Pancreas (tissue), 10 donors: ENCODE data around the gene RGN. TPM values are rescaled to one million over a fixed set of nuclear protein-coding genes. Genes with fewer than 3 reads are reported as not detected.
"Not testable (repeated sequence)": the region's sequence is repeated elsewhere in the genome, so short reads cannot be mapped to it uniquely, and the experiment has no call there.

Source experiments
- ATAC-seq, 4 donors: fragments of 200-7000 bp; cut with Tn5 transposase; one replicate each; pipeline versions ENCODE4 v1.8.0 to v1.9.1; 2020; ENCODE audit warnings: mild to moderate bottlenecking in 4 of 4, moderate library complexity in 4 of 4
- DNase-seq, 6 donors: peaks; one replicate each; pipeline ENCODE4 v3.0.0-alpha.2; 2020
- FAIRE-seq: peaks from 2 replicates; lab custom pipeline; 2012; peaks lifted over from hg19 to GRCh38; lab: Jason Lieb, UNC
- H3K27ac ChIP-seq, 4 donors: fragments of 200-600 bp; sonication (generic); 1 replicate in 3 of 4; 2 replicates in 1 of 4; pipeline versions ENCODE4 v1.5.0 to v1.8.0; 2020
- H3K27me3 ChIP-seq, 4 donors: fragments of 200-600 bp; one replicate each; pipeline ENCODE4 v1.8.0; 2021
- H3K36me3 ChIP-seq, 3 donors: fragments of 200-600 bp; sonication (generic) in 1 of 3; one replicate each; pipeline versions ENCODE4 v1.5.0 to v1.8.0; 2020 to 2021
- H3K4me1 ChIP-seq, 3 donors: fragments of 200-600 bp; one replicate each; pipeline ENCODE4 v1.8.0; 2021
- H3K4me3 ChIP-seq, 4 donors: fragments of 200-600 bp; sonication (generic) in 2 of 4; one replicate each; pipeline versions ENCODE4 v1.5.0 to v1.8.0; 2020 to 2021
- H3K9me3 ChIP-seq, 4 donors: fragments of 200-600 bp; one replicate each; pipeline ENCODE4 v1.8.0; 2021
- CTCF ChIP-seq, 4 donors: fragments of 200-600 bp; sonication (generic) in 3 of 4; IDR thresholded peaks; one replicate each; pipeline versions ENCODE4 v1.5.0 to v1.8.0; 2021; ENCODE audit warnings: antibody characterized with exemption in 4 of 4
- WGBS, 2 donors: extraction: QIAGEN DNeasy Blood & Tissue Kit; methylation state at CpG; one replicate each; pipeline ENCODE4 v1.1.7; 2013; 5-methylcytosine and 5-hydroxymethylcytosine counted together
- intact Hi-C, 3 donors: fragments of 100-400 bp; cut with DNase I; formaldehyde crosslinking; loops; one replicate each; pipeline versions ENCODE4 v1.11.1 to v1.14.2; 2022
- polyA plus RNA-seq, 2 donors: library from polyadenylated mRNA; stranded (reverse); fragments of 200-250 nt; gene quantifications; one replicate each; pipeline ENCODE4 v1.2.3, GENCODE V29; 2013
- total RNA-seq, 6 donors: library from RNA; stranded (reverse); fragmentation: NEBNext Ultra II Directional in 4 of 6; extraction: Animal tissue kit (Norgen Biotek cat#: 25700) in 4 of 6; gene quantifications; one replicate each; pipeline versions ENCODE4 v1.2.1 to v1.2.4, GENCODE V29; 2021 to 2023
- donor health status: healthy with polysubstance abuse.
- donor health status: DM: no; HTN: no; CAD: no; lungs with moderate emphysema.
- donor health status: DM: no; HTN: no; CAD: no.
- donor health status: control.
- donor health status: control.
- donor health status: Bipolar disorder and iron deficiency.
- donor health status: DM: yes; HTN: yes; CAD: no.
- donor health status: DM: no; HTN: no; CAD: no.
- donor health status: DM: no; HTN: no; CAD: no.
- donor health status: DM: yes; HTN: yes; CAD: no.

RGN gene
- total and polyA plus RNA-seq, 8 donors = 11.2 to 32.1 (median 20.7) TPM

- intact Hi-C loops = no loop called here
- no peaks in the 10 kb centered on the region for H3K9me3 ChIP-seq
- FAIRE-seq (no peak), DNase-seq (no peak), ATAC-seq (no peak)
- TF ChIP-seq CTCF (IDR thresholded peaks at IDR 0.05) = no peak
- no peak overlapping the region for H3K4me3 ChIP-seq
- WGBS, 2 donors = 59 to 61% methylated on average over 4 of the region's 4 CpGs
- no peaks in the 10 kb centered on the region for H3K4me1 ChIP-seq
- H3K36me3 ChIP-seq = no peaks in the 10 kb centered on the region
- H3K27ac ChIP-seq = no peak overlapping the region
- peaks cover 0 to 6% (median 0%) of the 10 kb centered on the region in 4 donors for H3K27me3 ChIP-seq
These were observed 18.8 kb downstream of the RGN start for GRCh38 chrX:47097018-47097417.

- 79 to 94% methylated on average over 2 of the region's 2 CpGs for WGBS, 2 donors
- FAIRE-seq = peak; percentile 34
- no peak overlapping the region for H3K27ac ChIP-seq
- H3K4me1 ChIP-seq = no peaks in the 10 kb centered on the region
- peaks cover 0 to 6% (median 0%) of the 10 kb centered on the region in 4 donors for H3K27me3 ChIP-seq
- intact Hi-C loops = no loop called here
- H3K36me3 ChIP-seq = no peaks in the 10 kb centered on the region
- TF ChIP-seq CTCF (IDR thresholded peaks at IDR 0.05) = no peak
- no peak overlapping the region for H3K4me3 ChIP-seq
- no peaks in the 10 kb centered on the region for H3K9me3 ChIP-seq
- no peak for DNase-seq
- no peak for ATAC-seq
These were observed 20.3 kb downstream of the RGN start for GRCh38 chrX:47098338-47099094.

- no peaks in the 10 kb centered on the region for H3K4me1 ChIP-seq
These were observed 23.0 kb downstream of the RGN start for GRCh38 chrX:47101206-47101605.

GRCh38 chrX:47110936-47111615 is 32.8 kb downstream of the RGN start:
- ATAC-seq, FAIRE-seq, H3K36me3 ChIP-seq, H3K9me3 ChIP-seq, H3K27ac ChIP-seq, intact Hi-C loops, H3K27me3 ChIP-seq, H3K4me3 ChIP-seq, H3K4me1 ChIP-seq: not testable (repeated sequence)
- peak in 1 of 6 donors; percentile 75 for DNase-seq
- 93 to 96% methylated on average over 37 of the region's 40 CpGs for whole genome bisulfite sequencing, 2 donors

More at GRCh38 chrX:47101206-47101605, 23.0 kb downstream of the RGN start:
- no peak for TF ChIP-seq CTCF (IDR thresholded peaks at IDR 0.05)
- 59 to 86% methylated on average over 4 of the region's 4 CpGs for WGBS, 2 donors
- DNase-seq = no peak
- ATAC-seq = no peak
- Histone ChIP-seq H3K27me3 (no peaks in the 10 kb centered on the region), H3K4me3 (no peak overlapping the region), H3K27ac (no peak overlapping the region), H3K9me3 (no peaks in the 10 kb centered on the region), H3K36me3 (no peaks in the 10 kb centered on the region)
- FAIRE-seq = no peak
- intact Hi-C loops = no loop called here

GRCh38 chrX:47112316-47112954 is 34.2 kb downstream of the RGN start:
- no peak overlapping the region for H3K4me3 ChIP-seq

GRCh38 chrX:47116551-47117110 is 38.4 kb downstream of the RGN start:
- H3K9me3 ChIP-seq, ATAC-seq, H3K27ac ChIP-seq, H3K36me3 ChIP-seq, FAIRE-seq, DNase-seq, intact Hi-C loops, H3K4me3 ChIP-seq, H3K4me1 ChIP-seq, H3K27me3 ChIP-seq: not testable (repeated sequence)
- 87 to 94% methylated on average over 7 of the region's 7 CpGs for WGBS, 2 donors

More at GRCh38 chrX:47112316-47112954, 34.2 kb downstream of the RGN start:
- no peak for TF ChIP-seq CTCF (IDR thresholded peaks at IDR 0.05)
- Histone ChIP-seq H3K9me3 (no peaks in the 10 kb centered on the region), H3K27me3 (no peaks in the 10 kb centered on the region), H3K36me3 (no peaks in the 10 kb centered on the region), H3K4me1 (no peaks in the 10 kb centered on the region), H3K27ac (no peak overlapping the region)
- 58 to 62% methylated on average over 9 of the region's 9 CpGs for WGBS, 2 donors
- no peak for DNase-seq
- intact Hi-C loops = no loop called here
- FAIRE-seq = no peak
- ATAC-seq = peak in 1 of 4 donors; percentile 67

GRCh38 chrX:47124466-47124865 is 46.2 kb downstream of the RGN start:
- H3K4me3 ChIP-seq, H3K9me3 ChIP-seq, DNase-seq, H3K27ac ChIP-seq, FAIRE-seq, ATAC-seq, H3K4me1 ChIP-seq, intact Hi-C loops, H3K36me3 ChIP-seq: not testable (repeated sequence)
- WGBS, 2 donors = 80 to 85% methylated on average over 3 of the region's 3 CpGs
- peaks cover 0 to 16% (median 1%) of the 10 kb centered on the region in 4 donors for H3K27me3 ChIP-seq
